ENCODE results near the gene HDAC8.
"Not testable (repeated sequence)": the region's sequence is repeated elsewhere in the genome, so short reads cannot be mapped to it uniquely, and the experiment has no call there.

The HDAC8 gene

GRCh38 chrX:72340041-72340440, 232.6 kb downstream of the HDAC8 start:
- in situ Hi-C loops (cut with MboI; ENCODE audit: low sequenced_read_pairs), result no loop called here

- in situ Hi-C loops (cut with MboI; ENCODE audit: low sequenced_read_pairs), result no loop called here
Measured at GRCh38 chrX:72330131-72330530, 242.5 kb downstream of the HDAC8 start.

- in situ Hi-C loops (cut with MboI; ENCODE audit: low sequenced_read_pairs), result no loop called here
Measured at GRCh38 chrX:72326605-72327300, 245.9 kb downstream of the HDAC8 start.

- in situ Hi-C loops (cut with MboI; ENCODE audit: low sequenced_read_pairs), result not testable (repeated sequence)
Measured at GRCh38 chrX:72319651-72320050, 253.0 kb downstream of the HDAC8 start.

- in situ Hi-C loops (cut with MboI; ENCODE audit: low sequenced_read_pairs), result no loop called here
Measured at GRCh38 chrX:72317139-72317538, 255.5 kb downstream of the HDAC8 start.

GRCh38 chrX:72316408-72317110, 256.1 kb downstream of the HDAC8 start:
- in situ Hi-C loops (cut with MboI; ENCODE audit: low sequenced_read_pairs), result no loop called here

GRCh38 chrX:72314881-72315280, 257.8 kb downstream of the HDAC8 start:
- in situ Hi-C loops (cut with MboI; ENCODE audit: low sequenced_read_pairs), result no loop called here

GRCh38 chrX:72313707-72314641, 258.7 kb downstream of the HDAC8 start:
- in situ Hi-C loops (cut with MboI; ENCODE audit: low sequenced_read_pairs), result no loop called here

- in situ Hi-C loops (cut with MboI; ENCODE audit: low sequenced_read_pairs), result no loop called here
Measured at GRCh38 chrX:72312311-72312940, 260.2 kb downstream of the HDAC8 start.

GRCh38 chrX:72309297-72310071, 263.2 kb downstream of the HDAC8 start:
- in situ Hi-C loops (cut with MboI; ENCODE audit: low sequenced_read_pairs), result no loop called here

GRCh38 chrX:72308566-72309296, 263.9 kb downstream of the HDAC8 start:
- in situ Hi-C loops (cut with MboI; ENCODE audit: low sequenced_read_pairs), result no loop called here

- in situ Hi-C loops (cut with MboI; ENCODE audit: low sequenced_read_pairs), result no loop called here
Measured at GRCh38 chrX:72308209-72308565, 264.5 kb downstream of the HDAC8 start.

GRCh38 chrX:72307646-72308051, 265.0 kb downstream of the HDAC8 start:
- in situ Hi-C loops (cut with MboI; ENCODE audit: low sequenced_read_pairs), result no loop called here

- in situ Hi-C loops (cut with MboI; ENCODE audit: low sequenced_read_pairs), result no loop called here
Measured at GRCh38 chrX:72306851-72307645, 265.6 kb downstream of the HDAC8 start.

GRCh38 chrX:72306085-72306801, 266.4 kb downstream of the HDAC8 start:
- in situ Hi-C loops (cut with MboI; ENCODE audit: low sequenced_read_pairs), result no loop called here

GRCh38 chrX:72305286-72306084, 267.2 kb downstream of the HDAC8 start, which contains the start of gene CITED1:
TSS of gene CITED1 (minus strand) at chrX:72305914. CDS start at chrX:72302869, 3,045 bp downstream.
- in situ Hi-C loops (cut with MboI; ENCODE audit: low sequenced_read_pairs), result no loop called here

GRCh38 chrX:72304877-72305276, 267.8 kb downstream of the HDAC8 start:
- in situ Hi-C loops (cut with MboI; ENCODE audit: low sequenced_read_pairs), result no loop called here
